ENCODE measurements around the gene MSI2. TPM values are rescaled to one million over a fixed set of nuclear protein-coding genes. Genes with fewer than 3 reads are reported as not detected.
"Not testable (repeated sequence)": the region's sequence is repeated elsewhere in the genome, so short reads cannot be mapped to it uniquely, and the experiment has no call there.

The MSI2 gene
- total and polyA plus RNA-seq, 12 donors, result 32.6 to 411 (median 148) TPM

- whole genome bisulfite sequencing, 4 donors, result 95 to 98% (median 96%) methylated on average over 10 to 11 of the region's 11 CpGs
- intact Hi-C loops (cut with DNase I), result no loop called here
These were observed 240.1 kb downstream of the MSI2 start for GRCh38 chr17:57496382-57496781.

GRCh38 chr17:57498443-57498842 is 242.1 kb downstream of the MSI2 start:
- Histone ChIP-seq H3K4me1 (replicated peaks in 1 of 2) (peaks cover 11 to 41% of the 10 kb centered on the region in 2 donors), H3K27ac (no peak overlapping the region), H3K4me3 (no peak overlapping the region), H3K27me3 (no peaks in the 10 kb centered on the region), H3K36me3 (replicated peaks in 1 of 2) (no peaks in the 10 kb centered on the region), H3K9me3 (replicated peaks in 1 of 3) (no peaks in the 10 kb centered on the region)
- WGBS, 4 donors, result 89 to 95% (median 90%) methylated on average over 7 of the region's 7 CpGs
- no peak for DNase-seq
- intact Hi-C loops (cut with DNase I), result no loop called here
- TF ChIP-seq CTCF (IDR thresholded peaks at IDR 0.05) (no peak), POLR2A (IDR thresholded peaks at IDR 0.05) (no peak)

More at GRCh38 chr17:57496382-57496781, 240.1 kb downstream of the MSI2 start:
- H3K4me1 ChIP-seq (replicated peaks in 1 of 2), result peaks cover 4 to 31% of the 10 kb centered on the region in 2 donors
- no peaks in the 10 kb centered on the region for H3K27me3 ChIP-seq
- no peak overlapping the region for H3K4me3 ChIP-seq
- no peak overlapping the region for H3K27ac ChIP-seq
- H3K9me3 ChIP-seq (replicated peaks in 1 of 3), result no peaks in the 10 kb centered on the region
- no peak for TF ChIP-seq CTCF (IDR thresholded peaks at IDR 0.05)
- no peak for DNase-seq
- H3K36me3 ChIP-seq (replicated peaks in 1 of 2), result no peaks in the 10 kb centered on the region

GRCh38 chr17:57499221-57499620 is 242.9 kb downstream of the MSI2 start:
- H3K9me3 ChIP-seq (replicated peaks in 1 of 3); H3K36me3 ChIP-seq (replicated peaks in 1 of 2); H3K4me3 ChIP-seq; intact Hi-C loops (cut with DNase I); DNase-seq; H3K27ac ChIP-seq; H3K27me3 ChIP-seq: not testable (repeated sequence)
- 93 to 97% (median 96%) methylated on average over 3 of the region's 3 CpGs for WGBS, 4 donors
- H3K4me1 ChIP-seq (replicated peaks in 1 of 2), result peaks cover 11 to 42% of the 10 kb centered on the region in 2 donors

- Histone ChIP-seq H3K4me3 (no peak overlapping the region), H3K4me1 (replicated peaks in 1 of 2) (peaks cover 11 to 42% of the 10 kb centered on the region in 2 donors), H3K36me3 (replicated peaks in 1 of 2) (no peaks in the 10 kb centered on the region), H3K27me3 (no peaks in the 10 kb centered on the region), H3K9me3 (replicated peaks in 1 of 3) (no peaks in the 10 kb centered on the region), H3K27ac (no peak overlapping the region)
- no peak for DNase-seq
- intact Hi-C loops (cut with DNase I), result no loop called here
- 92 to 93% (median 92%) methylated on average over 6 of the region's 6 CpGs for WGBS, 4 donors
- TF ChIP-seq POLR2A (IDR thresholded peaks at IDR 0.05) (no peak), CTCF (IDR thresholded peaks at IDR 0.05) (no peak)
These were observed 243.3 kb downstream of the MSI2 start for GRCh38 chr17:57499648-57500049.

GRCh38 chr17:57501016-57501415 is 244.7 kb downstream of the MSI2 start:
- intact Hi-C loops (cut with DNase I), result no loop called here
- Histone ChIP-seq H3K9me3 (replicated peaks in 1 of 3) (no peaks in the 10 kb centered on the region), H3K4me3 (no peak overlapping the region), H3K27me3 (no peaks in the 10 kb centered on the region), H3K4me1 (replicated peaks in 1 of 2) (peaks cover 13 to 44% of the 10 kb centered on the region in 2 donors), H3K27ac (peak overlapping the region in 2 of 5 donors; percentile 45 to 46), H3K36me3 (replicated peaks in 1 of 2) (no peaks in the 10 kb centered on the region)
- no peak for DNase-seq
- TF ChIP-seq POLR2A (IDR thresholded peaks at IDR 0.05) (no peak), CTCF (IDR thresholded peaks at IDR 0.05) (no peak)
- 90 to 92% (median 91%) methylated on average over 7 to 9 of the region's 9 CpGs for WGBS, 4 donors

Measured in adrenal gland (tissue), 12 donors.